NCI-H82 treated with DMSO at 0.1 percent for 48 hours (cell line): ENCODE measurements around the gene AIF1.

Source experiments
- DNase-seq: peaks from one replicate; lab custom pipeline; 2025; ENCODE audit not compliant: unreplicated experiment; lab: John Stamatoyannopoulos, UW

AIF1 gene

DNA sequence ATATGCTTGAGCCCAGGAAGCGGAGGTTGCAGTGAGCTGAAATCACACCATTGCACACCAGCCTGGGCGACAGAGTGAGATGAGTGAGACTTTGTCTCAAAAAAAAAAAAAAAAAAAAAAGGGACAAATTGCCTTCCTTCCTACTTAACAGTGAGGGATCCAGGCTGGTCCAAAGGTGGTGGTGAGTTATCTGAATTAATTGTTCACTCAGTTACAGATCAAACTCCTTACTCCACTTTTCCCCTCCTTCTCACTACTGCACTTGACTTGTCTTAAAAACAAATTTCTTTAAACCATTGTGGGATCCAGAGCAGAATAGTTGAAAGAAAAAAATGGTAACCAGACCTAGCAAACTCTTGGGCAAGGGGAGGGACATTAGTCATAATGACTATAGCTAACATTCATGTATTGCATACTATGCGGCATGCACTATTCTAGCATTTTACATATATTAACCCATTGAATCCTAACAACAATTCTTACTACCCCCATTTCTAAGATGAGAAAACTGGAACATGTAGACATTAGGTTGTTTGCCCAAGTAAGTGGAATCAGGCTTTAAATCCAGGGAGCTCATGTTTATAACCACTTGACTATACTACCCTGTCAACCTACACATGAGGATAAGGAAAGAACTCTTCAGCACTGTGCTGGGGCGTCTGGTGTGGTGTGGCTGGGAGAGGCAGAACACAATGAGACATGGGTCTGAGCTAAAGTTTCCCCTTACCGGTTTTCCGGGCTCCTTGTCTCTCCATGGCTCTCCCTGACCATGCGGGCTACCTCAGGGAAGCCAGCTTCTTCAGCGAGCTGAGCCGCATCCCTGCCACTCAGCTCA is 48.3 kb downstream of the AIF1 start:
- DNase-seq, result no peak

DNA sequence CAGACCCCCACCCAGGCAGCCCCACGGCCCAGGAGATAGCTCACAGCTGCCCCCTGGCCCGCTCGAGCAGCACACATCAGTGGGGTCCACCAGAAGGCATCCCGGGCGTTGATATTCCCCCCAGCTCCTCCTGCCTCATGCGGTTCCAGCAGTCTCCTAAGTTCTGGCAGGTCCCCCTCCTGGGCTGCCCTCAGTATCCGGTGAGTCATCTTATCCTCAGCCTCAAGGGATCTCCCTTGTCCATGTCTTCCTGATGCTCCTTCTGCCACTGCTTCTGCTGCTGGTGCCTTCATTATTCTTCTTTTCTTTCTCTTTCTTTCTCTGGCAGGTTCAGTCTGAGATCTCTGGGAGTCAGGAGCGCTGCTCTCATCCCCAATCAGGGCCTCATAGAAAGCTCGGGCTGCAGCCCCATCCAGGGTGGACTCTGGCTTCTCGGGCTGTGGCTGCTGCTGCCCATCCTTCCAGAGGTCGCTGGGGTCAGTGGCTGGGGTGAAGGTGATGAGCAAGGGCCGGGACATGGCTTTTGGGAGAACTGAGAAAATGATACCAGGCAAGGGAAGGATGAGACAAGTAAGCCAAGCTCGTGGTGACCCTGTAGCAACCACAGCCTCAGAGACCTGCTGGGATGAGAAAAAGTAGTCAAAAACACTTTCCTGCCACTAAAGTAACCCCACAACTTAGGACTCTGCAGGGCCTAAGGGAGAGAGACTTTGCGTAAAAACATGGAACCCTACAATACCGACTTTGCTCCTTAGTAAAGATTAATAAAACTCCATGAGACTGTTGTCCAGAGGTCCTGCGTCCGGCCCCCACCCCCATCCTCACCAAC is 49.1 kb downstream of the AIF1 start:
- peak; percentile 5 for DNase-seq

GRCh38 chr6:31664790-31665500 is 49.9 kb downstream of the AIF1 start, which contains the start of gene GPANK1:
Gene GPANK1, minus strand, starts transcription at chr6:31664997. Its CDS starts 519 bp downstream, at chr6:31664478.
- DNase-seq, result peak; percentile 79

- DNase-seq, result peak; percentile 99
Measured at GRCh38 chr6:31665501-31666336, 50.7 kb downstream of the AIF1 start, which contains the start of gene CSNK2B. Gene CSNK2B, plus strand, starts transcription at chr6:31666080. Its CDS starts 752 bp downstream, at chr6:31666832.

DNA sequence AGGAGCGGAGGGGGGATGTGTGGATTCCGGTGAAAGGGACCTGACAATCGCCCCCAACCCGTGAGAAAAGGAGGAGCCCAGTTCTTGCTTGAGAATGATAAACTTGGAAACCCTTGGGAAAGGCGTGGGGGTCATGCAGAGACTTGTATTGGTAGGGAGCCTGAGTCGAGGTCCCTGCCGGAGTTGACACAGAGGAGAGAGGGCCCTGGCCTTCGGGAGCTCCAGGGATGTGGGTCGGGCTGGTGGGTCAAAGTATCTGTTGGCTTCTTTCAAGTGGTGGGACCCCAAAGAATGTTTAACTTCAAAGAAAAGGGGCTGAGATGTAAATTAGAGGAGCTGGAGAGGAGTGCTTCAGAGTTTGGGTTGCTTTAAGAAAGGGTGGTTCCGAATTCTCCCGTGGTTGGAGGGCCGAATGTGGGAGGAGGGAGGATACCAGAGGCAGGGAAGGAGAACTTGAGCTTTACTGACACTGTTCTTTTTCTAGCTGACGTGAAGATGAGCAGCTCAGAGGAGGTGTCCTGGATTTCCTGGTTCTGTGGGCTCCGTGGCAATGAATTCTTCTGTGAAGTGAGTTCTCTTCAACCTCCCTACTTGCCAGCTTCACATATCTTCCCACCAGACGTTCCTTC is 51.4 kb downstream of the AIF1 start:
- DNase-seq, result no peak
